Peyer's patch (tissue), 4 donors: Measurements from ENCODE around the gene CENPC.

Source experiments
- CTCF ChIP-seq, 6 experiments: fragments of 450-650 bp in 4 of 6; fragments of 200-600 bp in 2 of 6; sonication (generic) in 1 of 6; IDR thresholded peaks; one replicate each; pipeline ENCODE4 v1.5.1; 2017 to 2019; ENCODE audit warnings: antibody characterized with exemption in 6 of 6, mild to moderate bottlenecking in 3 of 6, moderate library complexity in 1 of 6
- POLR2A ChIP-seq, 2 donors: fragments of 450-650 bp; IDR thresholded peaks; one replicate each; pipeline ENCODE4 v1.5.1; 2017; ENCODE audit warnings: antibody characterized with exemption in 2 of 2, mild to moderate bottlenecking in 2 of 2, moderate library complexity in 2 of 2

GRCh38 chr4:67558493-67558892 is 13.2 kb upstream of the CENPC start, which contains the start of gene STAP1:
- TF ChIP-seq CTCF (IDR thresholded peaks at IDR 0.05) (no peak), POLR2A (IDR thresholded peaks at IDR 0.05) (no peak)
